ENCODE measurements around the gene LMX1B.
A peak's percentile ranks its signal among the peaks of the same experiment; 100 is the strongest.

The LMX1B gene

DNA sequence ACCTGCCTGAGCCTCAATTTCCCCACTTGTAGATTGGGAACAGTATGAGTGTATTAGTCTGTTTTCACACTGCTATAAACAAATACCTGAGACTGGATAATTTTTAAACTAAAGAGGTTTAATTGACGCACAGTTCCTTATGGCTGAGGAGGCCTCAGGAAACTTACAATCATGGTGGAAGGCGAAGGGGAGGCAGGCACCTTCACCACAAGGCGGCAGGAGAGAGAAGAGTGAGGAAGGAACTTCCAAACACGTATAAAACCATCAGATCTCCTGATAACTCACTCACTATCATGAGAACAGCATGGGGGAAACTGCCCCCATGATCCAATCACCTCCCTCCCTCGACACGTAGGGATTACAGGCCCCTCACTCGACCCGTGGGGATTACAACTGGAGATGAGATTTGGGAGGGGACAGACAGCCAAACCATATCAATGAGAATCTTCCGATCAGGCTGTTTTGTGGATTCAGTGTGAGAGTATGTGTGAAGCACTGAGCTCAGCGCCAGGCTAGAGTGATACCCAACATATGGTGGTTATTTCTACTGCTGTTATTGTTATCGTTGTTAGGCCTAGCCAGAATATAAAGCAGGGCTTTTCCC, 14.6 kb upstream of the LMX1B start:
- no peak overlapping the region for H3K4me3 ChIP-seq
- H3K27ac ChIP-seq = no peak overlapping the region

DNA sequence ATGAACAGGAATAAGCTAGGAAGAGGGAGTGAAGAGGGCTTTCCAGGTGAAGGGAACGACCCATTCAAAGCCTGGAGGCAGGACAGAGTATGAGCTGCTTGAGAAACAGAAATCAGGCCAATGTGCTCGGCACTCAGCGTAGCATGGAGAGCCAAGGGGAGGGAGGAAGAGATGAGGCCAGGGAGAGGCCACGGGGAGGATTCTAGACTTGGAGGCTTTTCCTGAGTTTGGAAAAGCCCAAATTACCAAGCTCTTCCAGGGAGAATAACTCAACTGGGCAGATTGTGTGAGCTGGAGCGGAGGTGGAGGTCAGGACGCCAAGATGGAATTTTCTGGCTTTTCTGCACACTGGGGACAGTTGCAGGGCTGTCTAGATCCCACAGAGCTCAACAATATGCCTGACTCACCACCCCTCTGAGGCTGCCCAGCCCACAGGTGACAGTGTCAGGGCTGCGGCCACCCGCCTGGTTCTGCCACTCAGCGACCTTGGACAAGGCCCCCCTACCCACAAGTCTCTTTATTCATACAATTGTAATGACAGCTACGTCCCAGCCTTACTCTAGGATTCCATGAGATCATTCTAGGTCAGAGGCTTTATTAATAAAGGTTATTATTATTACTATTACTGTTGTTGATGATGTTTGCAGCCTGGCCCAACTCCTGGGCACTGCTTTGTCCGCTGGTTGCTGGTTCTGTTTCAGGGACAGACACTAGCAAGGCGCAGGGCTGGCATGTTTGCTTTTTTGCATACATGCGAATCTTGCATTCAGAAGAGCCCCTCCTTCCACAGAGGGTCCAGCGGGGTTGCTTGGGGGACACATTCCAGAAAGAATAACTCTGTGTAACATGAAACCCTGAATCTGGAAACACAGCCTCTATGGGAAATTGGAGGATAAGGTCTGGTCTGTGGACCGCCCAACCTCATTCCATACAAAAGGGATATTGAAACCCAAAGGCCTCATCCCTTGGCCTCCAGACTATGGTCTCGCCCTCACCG, 9.4 kb upstream of the LMX1B start:
- H3K27ac ChIP-seq = no peak overlapping the region
- H3K4me3 ChIP-seq = no peak overlapping the region

DNA sequence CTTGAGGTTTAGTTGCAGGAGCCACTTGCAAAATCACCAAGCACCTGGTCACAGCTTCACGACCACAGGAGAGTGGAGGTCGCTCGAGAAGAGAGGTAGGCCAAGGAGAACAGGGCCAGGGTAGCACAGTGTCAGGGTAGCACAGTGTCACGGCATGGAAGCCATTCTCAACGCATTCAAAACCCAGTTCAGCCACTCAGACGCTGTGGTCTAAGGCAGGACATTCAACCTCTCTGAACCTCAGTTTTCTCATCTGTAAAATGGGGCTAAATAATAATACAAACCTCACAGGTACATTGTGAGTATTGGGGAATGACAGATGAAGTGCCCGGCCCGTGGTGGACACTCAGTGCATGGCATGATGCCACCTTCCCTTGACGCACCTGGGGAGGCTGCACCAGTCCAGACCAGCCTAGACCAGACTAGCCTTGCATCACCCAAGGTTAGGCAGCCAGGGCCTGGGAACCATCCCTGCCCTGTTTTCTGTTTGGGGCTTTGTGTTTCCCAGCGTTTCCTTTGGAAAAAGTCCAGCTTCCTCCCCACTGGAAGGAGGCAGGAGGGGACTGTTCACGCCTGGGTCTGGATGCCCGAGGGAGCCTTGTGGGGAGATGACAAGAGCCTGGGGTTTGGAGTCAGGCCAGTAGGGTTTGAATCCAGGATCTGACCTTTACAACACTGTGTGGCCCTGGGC, 7.8 kb upstream of the LMX1B start:
- no peak overlapping the region for H3K27ac ChIP-seq
- H3K4me3 ChIP-seq = no peak overlapping the region

DNA sequence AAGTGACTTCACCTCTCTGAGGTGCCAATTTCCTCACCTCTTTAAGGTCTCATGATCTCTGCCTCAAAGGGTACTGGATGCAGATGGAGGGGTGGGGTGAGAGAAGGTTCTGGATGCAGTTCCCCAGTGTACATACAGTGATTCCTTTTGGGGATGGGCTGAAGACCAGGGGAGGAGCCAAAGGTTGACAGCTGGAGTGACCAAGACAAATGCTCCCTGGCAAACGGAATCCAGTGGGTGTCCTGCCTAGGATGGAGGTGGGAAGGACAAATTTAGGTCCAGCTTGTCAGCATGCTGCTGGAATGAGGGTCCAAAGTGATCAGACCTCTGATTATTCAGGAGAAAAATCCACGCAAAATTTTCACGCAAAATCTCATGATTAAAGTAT, 7.3 kb upstream of the LMX1B start:
- no peak overlapping the region for H3K4me3 ChIP-seq

DNA sequence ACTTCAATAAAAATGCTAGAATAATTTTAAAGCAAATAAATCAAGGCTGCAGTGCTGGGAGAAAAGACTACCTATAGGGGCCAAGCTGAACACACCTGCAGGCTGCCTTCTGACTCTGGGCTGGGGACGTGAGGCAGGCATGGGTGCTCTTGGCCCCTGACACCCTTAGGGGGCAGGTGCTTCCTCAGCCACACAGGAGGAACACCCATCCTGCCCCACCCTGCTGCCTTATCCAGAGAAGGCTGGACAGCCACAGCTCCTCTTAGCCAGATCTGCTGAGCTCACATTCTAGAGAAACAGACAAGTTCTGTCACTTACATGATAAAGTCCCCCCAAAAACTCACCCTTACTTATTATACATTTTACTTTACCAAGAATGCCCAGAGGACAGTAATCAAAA, 6.6 kb upstream of the LMX1B start:
- H3K27ac ChIP-seq = no peak overlapping the region
- H3K4me3 ChIP-seq = no peak overlapping the region

More for the DNA sequence above, 7.3 kb upstream of the LMX1B start:
- H3K27ac ChIP-seq = no peak overlapping the region

DNA sequence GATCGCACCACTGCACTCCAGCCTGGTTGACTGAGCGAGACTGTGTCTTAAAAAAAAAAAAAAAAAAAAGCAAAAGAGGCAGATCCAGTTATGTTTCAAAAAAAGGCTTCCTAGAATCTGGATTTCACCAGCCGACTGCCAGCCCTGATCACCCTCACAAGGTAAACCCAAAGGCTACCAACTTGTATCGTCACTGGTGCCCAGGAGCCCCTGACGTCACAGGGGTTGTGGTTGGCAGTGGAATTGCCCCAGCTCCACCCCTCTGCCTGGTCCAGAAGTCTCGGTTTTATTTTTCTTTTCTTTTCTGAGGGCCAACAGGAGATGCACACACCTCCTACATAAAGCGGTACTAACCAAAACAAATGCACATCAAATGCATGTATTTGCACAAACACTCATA, 6.0 kb upstream of the LMX1B start:
- Histone ChIP-seq H3K4me3 (no peak overlapping the region), H3K27ac (no peak overlapping the region)

DNA sequence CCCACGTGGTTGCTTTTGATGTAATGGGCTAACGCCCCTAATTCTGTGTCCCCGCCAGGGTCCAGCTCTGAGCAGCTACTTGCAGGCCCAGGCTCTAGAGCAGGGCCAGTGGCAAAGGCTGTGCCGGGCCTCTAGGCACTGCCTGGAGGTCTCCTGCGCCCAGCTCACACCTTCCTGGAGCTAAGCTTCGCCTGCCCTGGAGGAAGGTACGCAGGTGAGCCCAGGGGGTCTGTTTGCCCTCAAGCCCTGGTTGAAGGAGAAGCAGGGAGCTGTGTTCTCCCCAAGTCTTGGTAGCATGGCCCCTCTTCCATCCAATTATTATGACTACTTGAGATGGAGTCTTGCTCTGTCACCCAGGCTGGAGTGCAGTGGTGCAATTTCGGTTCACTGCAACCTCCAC, 5.2 kb upstream of the LMX1B start:
- H3K4me3 ChIP-seq = no peak overlapping the region
- H3K27ac ChIP-seq = no peak overlapping the region

DNA sequence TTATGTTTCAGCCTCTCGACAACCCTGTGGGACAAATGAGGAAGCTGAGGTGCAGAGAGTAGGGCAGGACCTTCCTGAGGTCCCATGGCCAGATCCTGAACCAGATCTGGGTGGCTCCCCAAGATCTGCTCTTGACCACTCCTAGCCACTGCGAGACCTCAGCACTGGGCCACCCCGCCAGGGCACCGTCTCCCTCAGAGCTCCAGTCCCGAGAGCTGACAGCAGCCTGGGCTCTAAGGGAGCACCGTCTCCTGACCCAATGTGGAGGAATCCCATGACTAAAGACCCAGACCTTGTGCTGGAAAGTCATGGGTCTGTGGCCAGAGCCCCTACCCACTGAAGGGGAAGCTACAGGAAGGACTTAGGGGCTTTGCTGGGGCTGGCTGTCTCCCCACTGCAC, 4.5 kb upstream of the LMX1B start:
- no peak overlapping the region for H3K27ac ChIP-seq
- H3K4me3 ChIP-seq = no peak overlapping the region

DNA sequence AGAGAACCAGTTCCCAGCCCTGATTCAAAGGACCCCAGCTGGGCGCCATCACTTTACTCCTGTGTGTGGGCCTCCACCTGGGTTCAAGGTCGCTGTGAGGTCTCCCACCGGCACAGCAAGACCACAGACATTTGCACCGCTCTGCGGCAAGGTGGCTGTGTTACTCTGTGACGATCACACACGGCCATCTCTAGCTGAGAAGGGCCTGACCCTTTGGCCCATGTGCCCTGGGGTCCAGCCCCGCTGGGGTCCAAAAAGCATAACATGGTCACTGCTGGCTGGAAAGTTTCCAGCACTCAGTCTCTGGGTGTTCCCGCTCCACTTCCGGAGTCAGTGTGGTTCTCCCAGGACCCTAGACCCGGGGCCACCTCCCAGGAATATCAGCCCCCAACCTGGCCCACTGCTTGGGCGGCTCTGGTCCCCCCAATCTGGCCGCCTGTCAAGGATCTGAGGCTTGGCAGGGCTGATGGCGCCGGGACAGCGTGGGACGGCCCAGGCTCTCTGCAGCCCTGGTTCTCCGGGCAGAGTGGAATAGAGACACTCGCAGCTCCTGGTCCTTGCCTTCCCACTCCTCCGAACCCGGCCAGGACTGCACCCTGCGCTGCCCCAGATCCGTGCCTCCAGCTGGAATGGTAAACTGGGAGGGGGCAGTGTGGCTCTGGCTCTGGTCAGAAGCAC, 3.9 kb upstream of the LMX1B start:
- Histone ChIP-seq H3K27ac (no peak overlapping the region), H3K4me3 (no peak overlapping the region)

DNA sequence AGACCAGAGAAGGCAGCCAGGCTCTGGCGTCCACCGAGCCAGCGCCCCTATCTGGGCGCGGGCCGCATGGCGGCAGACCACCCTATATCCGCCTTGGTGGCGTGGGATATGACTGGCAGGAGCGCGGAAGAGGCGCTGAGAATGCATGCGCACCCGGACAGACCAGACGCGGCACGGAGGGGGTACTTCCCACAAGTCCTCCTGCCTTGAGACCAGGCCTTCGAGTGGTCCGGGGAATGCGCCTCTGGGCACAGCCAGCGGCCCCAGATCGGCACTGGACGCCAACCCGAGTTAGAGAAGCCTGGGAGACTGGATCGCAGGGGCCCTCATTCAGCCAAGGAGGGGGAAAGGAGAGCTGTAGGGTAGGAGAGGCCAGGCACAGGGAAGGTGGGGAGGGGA, 2.5 kb upstream of the LMX1B start:
- Histone ChIP-seq H3K27ac (no peak overlapping the region), H3K4me3 (no peak overlapping the region)

DNA sequence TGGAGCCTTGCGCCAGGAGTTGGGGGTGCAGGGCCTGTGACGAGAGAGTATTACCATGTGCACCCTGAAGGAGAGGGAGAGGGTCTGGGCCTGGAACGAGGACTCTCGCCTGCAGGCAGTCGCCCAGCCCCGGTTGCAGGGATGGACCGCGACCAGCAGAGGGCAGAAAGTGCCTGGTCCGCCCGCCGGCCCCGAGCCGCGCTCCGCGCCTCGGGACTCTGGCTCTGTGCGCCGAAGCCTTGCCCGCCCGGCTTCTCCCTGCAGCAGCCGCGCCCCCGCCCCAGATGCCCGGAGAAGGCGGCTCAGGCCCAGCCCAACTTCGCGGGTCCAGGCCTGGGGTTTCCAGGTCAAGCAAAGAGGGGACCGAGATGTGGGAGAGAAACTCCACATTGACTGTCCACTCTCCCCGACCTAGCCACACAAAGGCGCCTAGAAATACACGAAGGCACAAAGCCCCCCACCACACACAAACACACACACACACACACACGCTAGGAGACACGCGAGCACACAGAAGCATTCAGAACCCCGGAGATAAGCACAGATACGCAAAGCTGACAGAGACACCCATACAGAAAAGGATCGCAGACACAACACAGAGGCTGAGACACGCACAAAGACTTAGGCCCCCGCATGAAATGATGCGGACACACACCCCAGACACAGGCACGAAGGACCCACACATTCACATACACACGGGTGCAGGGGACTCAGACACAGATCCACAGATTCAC, 2.0 kb upstream of the LMX1B start:
- Histone ChIP-seq H3K4me3 (peak overlapping the region in 2 of 7 experiments; percentile 42 to 43), H3K27ac (no peak overlapping the region)

DNA sequence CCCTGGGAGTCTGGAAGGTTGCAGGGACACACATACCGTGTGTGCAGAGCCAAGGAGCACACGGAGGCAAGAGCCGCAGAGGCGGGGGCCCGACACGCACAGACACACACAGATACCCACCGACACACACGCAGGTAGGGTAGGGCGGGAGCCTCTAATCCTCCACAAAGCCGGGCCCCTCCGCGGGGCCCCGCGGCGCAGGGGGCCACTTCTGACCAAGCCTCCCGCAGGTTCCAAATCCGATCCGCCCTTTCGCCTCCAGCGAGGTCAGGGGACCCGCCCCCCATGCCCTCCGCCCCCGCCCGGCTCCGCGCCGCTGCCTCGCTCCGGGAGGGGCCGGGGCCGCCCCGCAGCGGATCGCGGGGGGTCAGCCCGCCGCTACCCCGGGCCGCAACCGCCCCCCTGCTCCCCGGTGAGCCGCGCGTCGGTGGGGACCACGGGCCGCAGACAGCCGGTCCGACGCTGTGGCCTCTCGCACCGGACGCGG, 1.4 kb upstream of the LMX1B start:
- H3K4me3 ChIP-seq = peak overlapping the region; percentile 22 to 46 (median 35)

DNA sequence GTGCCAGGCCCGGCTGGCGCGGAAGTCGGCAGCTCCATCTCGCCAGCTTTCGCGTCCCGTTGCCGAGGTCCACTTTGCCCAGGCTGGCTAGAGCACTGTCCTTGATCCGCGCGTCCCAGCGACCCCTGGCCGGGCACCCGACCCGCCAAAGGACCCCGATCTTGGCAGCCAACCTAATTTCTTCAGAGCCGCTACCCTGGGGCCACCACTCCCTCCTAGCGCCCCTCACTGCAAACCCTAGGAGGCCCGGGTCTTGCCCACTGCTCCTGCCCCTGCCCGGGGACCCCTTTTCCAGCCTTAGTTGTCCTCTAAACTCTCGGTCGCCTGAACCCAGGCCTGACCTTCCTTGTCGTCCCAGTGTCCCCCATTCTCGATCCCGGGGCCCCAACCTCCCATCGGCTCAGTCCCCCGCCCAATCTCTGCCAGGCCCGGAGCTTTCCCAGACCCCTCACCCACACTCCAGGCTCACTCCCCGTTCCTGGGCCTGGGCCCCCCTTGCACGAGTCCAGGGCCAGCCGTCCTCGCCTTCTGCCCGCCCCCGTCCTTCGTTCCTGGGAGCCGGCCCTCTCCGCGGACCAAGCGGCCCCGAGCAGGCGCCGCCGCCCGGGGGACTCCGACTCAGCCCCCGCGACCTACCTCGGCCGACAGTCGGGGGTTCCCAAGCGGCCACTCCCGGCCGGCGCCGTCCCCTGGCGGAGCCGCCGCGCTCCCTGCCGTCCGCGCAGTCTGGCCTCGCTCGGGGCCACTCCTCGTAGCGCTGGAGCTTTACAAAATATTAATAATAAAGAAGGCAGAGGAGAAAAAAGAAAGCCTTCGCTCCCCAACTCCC, 701 bp upstream of the LMX1B start:
- Histone ChIP-seq H3K27ac (peak overlapping the region in 7 of 21 experiments; percentile 1 to 71 (median 45)), H3K4me3 (peak overlapping the region; percentile 22 to 46 (median 35))

More for the DNA sequence above, 1.4 kb upstream of the LMX1B start:
- H3K27ac ChIP-seq = peak overlapping the region in 4 of 21 experiments; percentile 4 to 71 (median 51)

DNA sequence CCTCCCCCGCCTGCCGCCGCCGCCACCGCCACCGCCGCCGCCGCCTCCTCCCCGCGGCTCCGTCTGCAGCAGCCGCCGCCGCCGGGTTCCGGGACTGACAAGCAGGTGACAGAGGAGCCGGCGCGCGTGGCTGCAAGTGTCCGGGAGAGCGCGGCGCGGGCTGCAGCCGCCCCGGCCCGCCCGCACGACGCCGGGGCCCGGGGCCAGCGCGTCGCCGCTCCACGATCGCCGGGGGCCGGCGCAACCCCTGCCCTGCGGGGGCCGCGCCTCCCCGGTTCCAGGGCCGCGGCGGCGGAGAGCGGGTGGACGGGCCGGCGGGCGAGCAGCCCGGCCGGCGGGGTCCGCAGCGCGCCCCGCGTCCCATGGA, 343 bp downstream of the LMX1B start:
- Histone ChIP-seq H3K27ac (peak overlapping the region in 1 of 21 experiments; percentile 43), H3K4me3 (peak overlapping the region in 5 of 7 experiments; percentile 15 to 46 (median 25))

DNA sequence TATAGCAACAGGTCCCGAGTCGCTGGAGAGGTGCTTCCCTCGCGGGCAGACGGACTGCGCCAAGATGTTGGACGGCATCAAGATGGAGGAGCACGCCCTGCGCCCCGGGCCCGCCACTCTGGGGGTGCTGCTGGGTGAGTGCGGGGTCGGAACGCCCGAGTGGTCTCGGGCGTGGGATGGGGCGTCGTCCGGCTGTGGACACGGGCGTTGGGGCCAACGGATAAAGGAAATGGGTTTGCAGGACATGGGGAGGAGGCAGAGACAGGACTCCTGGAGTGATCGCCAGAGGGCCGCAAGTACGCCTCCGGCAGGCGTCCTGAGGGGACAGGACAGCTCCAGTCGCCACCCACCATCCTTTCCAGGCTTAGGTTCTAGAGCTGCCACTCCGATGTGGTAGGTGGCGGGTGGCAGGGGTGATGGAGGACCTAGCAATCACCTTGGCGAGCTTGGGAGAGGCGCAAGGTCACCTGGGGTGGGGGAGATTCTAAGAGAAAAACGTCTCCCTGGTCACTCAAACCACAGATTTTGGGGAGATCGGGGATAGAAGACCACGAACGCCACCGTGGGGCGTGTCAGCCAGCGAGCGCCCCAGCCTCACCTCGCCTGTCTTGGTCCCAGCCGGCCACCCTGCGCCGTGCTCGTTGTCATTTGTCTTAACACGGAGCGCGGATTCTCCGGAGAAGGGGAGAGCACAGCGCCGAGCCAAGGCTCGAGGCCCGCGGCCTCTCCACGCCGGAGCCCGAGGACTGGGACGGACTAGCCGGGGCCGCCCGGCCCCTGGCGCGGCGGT, 922 bp downstream of the LMX1B start:
- peak overlapping the region; percentile 13 to 46 (median 25) for H3K4me3 ChIP-seq
- peak overlapping the region in 4 of 21 experiments; percentile 37 to 80 (median 55) for H3K27ac ChIP-seq

DNA sequence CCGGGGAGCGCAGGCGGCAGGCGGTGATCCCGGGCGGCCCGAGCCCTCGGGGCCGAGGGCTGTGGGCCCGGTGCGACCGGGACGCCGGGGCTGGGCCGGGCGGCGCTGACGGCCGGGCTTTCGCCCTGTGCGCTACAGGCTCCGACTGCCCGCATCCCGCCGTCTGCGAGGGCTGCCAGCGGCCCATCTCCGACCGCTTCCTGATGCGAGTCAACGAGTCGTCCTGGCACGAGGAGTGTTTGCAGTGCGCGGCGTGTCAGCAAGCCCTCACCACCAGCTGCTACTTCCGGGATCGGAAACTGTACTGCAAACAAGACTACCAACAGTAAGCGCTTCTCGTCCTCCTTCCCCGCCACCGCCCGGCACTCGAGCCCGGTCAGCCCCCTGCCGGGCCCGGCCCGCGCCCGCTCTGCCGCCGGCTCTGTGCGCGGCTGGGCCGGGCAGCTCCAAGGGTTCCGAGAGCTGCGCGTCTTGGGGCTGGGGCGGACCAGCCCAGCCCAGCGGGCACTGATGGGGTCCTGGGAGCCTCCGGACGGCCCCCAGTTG, 1.6 kb downstream of the LMX1B start:
- peak overlapping the region in 10 of 21 experiments; percentile 1 to 80 (median 44) for H3K27ac ChIP-seq

More for the DNA sequence above, 1.6 kb downstream of the LMX1B start:
- peak overlapping the region in 6 of 7 experiments; percentile 13 to 46 (median 21) for H3K4me3 ChIP-seq
